Activated naive CD4-positive, alpha-beta T cell treated with anti-CD3 and anti-CD28 coated beads, Interleukin-2, amount 10 ng/mL, durations not matched to agents 7 days and 5 days (primary cell): ENCODE measurements around the gene SENP1.
"Not testable (repeated sequence)": the region's sequence is repeated elsewhere in the genome, so short reads cannot be mapped to it uniquely, and the experiment has no call there.

ENCODE experiments used
- CTCF ChIA-PET: fragments of 350-600 bp; sonication (Branson Sonifier 250); formaldehyde crosslinking; loops from one replicate; lab custom pipeline; 2021; ENCODE audit warnings: antibody characterized with exemption; lab: Charles Lee
- DNase-seq: peaks from one replicate; pipeline ENCODE4 v3.0.0-alpha.2; 2020
- H3K27ac Mint-ChIP-seq: one replicate; pipeline ENCODE4 v1.8.0; 2021; ENCODE audit warnings: mild to moderate bottlenecking, moderate library complexity, mixed read lengths
- H3K27me3 Mint-ChIP-seq: one replicate; pipeline ENCODE4 v1.8.0; 2021; ENCODE audit warnings: mild to moderate bottlenecking, mixed read lengths
- H3K36me3 Mint-ChIP-seq: one replicate; pipeline ENCODE4 v1.8.0; 2021; ENCODE audit warnings: mixed read lengths
- H3K4me1 Mint-ChIP-seq: one replicate; pipeline ENCODE4 v1.8.0; 2021; ENCODE audit warnings: mixed read lengths
- H3K4me3 Mint-ChIP-seq: one replicate; pipeline ENCODE4 v1.8.0; 2021; ENCODE audit warnings: mild to moderate bottlenecking, moderate library complexity, mixed read lengths
- H3K9me3 Mint-ChIP-seq: one replicate; pipeline ENCODE4 v1.8.0; 2021; ENCODE audit warnings: mixed read lengths

SENP1 gene

DNA sequence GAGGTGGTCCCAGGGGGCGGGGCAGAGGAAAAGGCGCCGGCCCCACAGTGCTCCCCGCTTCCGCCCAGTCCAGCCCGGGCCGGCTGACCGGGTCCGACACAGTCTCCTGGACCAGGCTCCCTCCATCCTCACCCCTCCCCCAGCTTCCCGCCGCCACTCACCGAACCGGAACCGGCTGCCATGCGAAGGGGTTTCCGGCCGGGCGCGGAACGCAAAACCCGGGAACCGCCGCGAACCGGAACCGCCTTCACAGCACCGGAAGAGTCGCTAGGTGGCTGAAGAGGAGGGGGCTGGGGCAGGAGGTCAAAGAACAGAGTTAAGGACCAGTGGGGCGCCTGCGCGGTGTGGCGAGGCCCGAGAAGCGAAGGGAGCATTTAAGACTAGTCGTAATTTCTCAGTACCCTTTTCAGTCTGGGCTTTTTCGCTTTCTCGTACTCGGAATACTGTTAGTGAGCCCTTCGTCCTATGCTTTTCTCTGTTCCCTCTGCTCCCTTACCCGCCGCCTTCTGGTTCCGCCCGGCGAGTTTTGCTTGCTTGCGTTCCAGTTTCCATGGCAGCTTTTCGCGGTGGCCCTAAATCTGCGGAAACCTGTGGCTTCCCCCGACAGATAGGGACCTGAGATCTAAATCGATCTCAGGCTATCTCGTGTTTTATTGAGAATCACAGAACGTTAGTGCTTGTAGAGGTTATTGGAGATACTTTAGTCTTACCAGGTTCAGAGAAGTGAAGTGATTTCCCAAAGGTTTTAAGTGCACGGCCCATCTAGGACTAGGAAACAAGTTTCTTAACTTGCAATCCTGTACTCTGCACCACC is at the start of gene SENP1:
Gene SENP1 (minus strand): TSS at position 213 of the 814 bp plus-strand sequence. CDS start 4,607 bp downstream, outside the sequence.
- Mint-ChIP-seq H3K27ac (peak within 1 kb of the TSS; percentile 87), H3K9me3 (no peaks in the 10 kb centered on the region), H3K27me3 (no peaks in the 10 kb centered on the region), H3K4me1 (peaks cover 54% of the 10 kb centered on the region), H3K36me3 (peaks cover 6% of the 10 kb centered on the region), H3K4me3 (peak within 1 kb of the TSS; percentile 90)
- DNase-seq = peak; percentile 92
- CTCF ChIA-PET = interaction anchor here (0.8 to 1.5 kb wide), 3 partner anchors 13 to 58 kb away, joined by 3 to 5 read pairs (median 4); partner anchors contain the start of gene PFKM

DNA sequence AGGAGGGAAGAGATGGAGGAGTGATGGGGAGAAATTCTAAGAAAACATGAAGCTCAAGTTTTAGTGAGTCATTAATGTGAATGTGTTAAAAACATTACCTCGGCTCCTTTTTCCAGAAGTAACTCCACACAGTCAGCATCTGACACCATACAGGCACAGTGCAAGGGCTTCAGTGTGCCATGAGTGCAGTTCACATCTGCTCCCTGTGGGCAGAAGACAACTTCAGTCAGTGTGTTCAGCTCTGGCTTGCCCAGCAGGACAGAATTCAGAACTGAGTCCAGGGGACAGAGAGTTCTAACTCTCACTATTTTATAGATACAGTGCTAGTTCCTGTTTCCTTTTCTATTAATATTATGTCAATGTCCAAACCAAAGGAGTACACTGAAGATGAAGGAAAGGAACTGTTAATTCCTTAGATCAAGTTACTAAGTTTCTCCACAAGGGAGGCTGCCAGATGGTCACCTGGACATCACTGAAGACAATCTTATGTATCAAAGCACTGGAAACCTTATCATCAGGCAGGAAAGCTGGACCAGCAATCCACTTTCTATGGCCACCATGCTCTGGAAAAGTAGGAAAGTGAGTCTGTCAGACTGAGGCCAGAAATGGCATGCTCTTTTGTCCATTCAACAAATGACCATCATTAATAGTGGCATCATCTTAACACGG is 45.4 kb upstream of the SENP1 start:
- Mint-ChIP-seq H3K36me3 (peaks cover 49% of the 10 kb centered on the region), H3K4me3 (no peak overlapping the region), H3K27ac (peak overlapping the region; percentile 58), H3K9me3 (no peaks in the 10 kb centered on the region), H3K27me3 (no peaks in the 10 kb centered on the region), H3K4me1 (peaks cover 14% of the 10 kb centered on the region)
- no peak for DNase-seq
- CTCF ChIA-PET = no interaction called here

GRCh38 chr12:48145981-48146380 is 40.1 kb upstream of the SENP1 start:
- CTCF ChIA-PET = no interaction called here
- Mint-ChIP-seq H3K27me3 (no peaks in the 10 kb centered on the region), H3K27ac (no peak overlapping the region), H3K4me3 (no peak overlapping the region), H3K4me1 (no peaks in the 10 kb centered on the region), H3K36me3 (peaks cover 46% of the 10 kb centered on the region), H3K9me3 (no peaks in the 10 kb centered on the region)
- DNase-seq = no peak

DNA sequence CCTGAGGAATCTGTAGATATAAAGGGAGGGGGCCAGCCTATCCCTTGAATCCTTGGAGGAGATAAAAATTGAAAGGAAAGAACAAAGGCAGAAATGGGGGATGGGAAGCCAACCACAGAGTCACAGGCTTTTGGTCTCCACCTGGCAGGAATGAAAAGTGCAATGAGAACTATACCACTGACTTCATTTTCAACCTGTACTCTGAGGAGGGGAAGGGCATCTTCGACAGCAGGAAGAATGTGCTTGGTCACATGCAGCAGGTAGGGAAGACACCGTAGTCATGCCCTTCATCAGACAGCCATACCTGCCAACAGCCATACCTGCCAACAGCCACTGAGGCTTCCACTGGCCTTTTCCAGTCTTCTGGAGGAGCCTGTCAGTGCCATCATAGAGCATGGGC is 38.0 kb upstream of the SENP1 start:
- Mint-ChIP-seq H3K4me3 (no peak overlapping the region), H3K36me3 (peaks cover 27% of the 10 kb centered on the region), H3K9me3 (no peaks in the 10 kb centered on the region), H3K4me1 (no peaks in the 10 kb centered on the region), H3K27me3 (no peaks in the 10 kb centered on the region), H3K27ac (peak overlapping the region; percentile 69)
- DNase-seq = no peak
- CTCF ChIA-PET = interaction anchor here (1.8 kb wide), 1 partner anchor 22 kb away, joined by 5 read pairs; no protein-coding TSS in a partner anchor

GRCh38 chr12:48142818-48143674 is 37.2 kb upstream of the SENP1 start:
- Mint-ChIP-seq H3K4me1 (no peaks in the 10 kb centered on the region), H3K36me3 (peaks cover 22% of the 10 kb centered on the region), H3K4me3 (no peak overlapping the region), H3K9me3 (no peaks in the 10 kb centered on the region), H3K27me3 (no peaks in the 10 kb centered on the region), H3K27ac (no peak overlapping the region)
- CTCF ChIA-PET = interaction anchor here (1.0 to 1.8 kb wide), 2 partner anchors 9 to 22 kb away, joined by 5 read pairs; no protein-coding TSS in a partner anchor
- no peak for DNase-seq

- no peak overlapping the region for H3K27ac Mint-ChIP-seq
- H3K4me1 Mint-ChIP-seq = no peaks in the 10 kb centered on the region
- H3K4me3 Mint-ChIP-seq = no peak overlapping the region
- DNase-seq = no peak
- H3K36me3 Mint-ChIP-seq = peaks cover 4% of the 10 kb centered on the region
- H3K9me3 Mint-ChIP-seq = no peaks in the 10 kb centered on the region
- no peaks in the 10 kb centered on the region for H3K27me3 Mint-ChIP-seq
- CTCF ChIA-PET = no interaction called here
Measured at GRCh38 chr12:48135027-48135426, 29.1 kb upstream of the SENP1 start.

DNA sequence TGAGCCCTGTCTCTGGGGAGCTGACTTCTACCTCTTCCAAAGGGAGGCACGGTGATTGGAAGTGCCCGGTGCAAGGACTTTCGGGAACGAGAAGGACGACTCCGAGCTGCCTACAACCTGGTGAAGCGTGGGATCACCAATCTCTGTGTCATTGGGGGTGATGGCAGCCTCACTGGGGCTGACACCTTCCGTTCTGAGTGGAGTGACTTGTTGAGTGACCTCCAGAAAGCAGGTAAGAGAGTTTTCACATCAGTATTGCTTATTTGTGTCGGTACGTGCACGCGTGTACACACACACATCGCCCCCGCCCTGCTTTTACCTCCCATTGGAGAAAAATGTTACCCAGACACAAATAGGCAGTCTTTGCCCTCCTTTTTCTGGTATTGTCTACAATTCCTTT is 26.9 kb upstream of the SENP1 start:
- H3K9me3 Mint-ChIP-seq = no peaks in the 10 kb centered on the region
- H3K4me1 Mint-ChIP-seq = no peaks in the 10 kb centered on the region
- DNase-seq = no peak
- H3K27ac Mint-ChIP-seq = no peak overlapping the region
- H3K36me3 Mint-ChIP-seq = peaks cover 6% of the 10 kb centered on the region
- H3K27me3 Mint-ChIP-seq = no peaks in the 10 kb centered on the region
- H3K4me3 Mint-ChIP-seq = no peak overlapping the region
- CTCF ChIA-PET = no interaction called here

GRCh38 chr12:48131517-48131916 is 25.6 kb upstream of the SENP1 start:
- H3K4me3 Mint-ChIP-seq = no peak overlapping the region
- CTCF ChIA-PET = no interaction called here
- H3K36me3 Mint-ChIP-seq = peaks cover 10% of the 10 kb centered on the region
- H3K9me3 Mint-ChIP-seq = no peaks in the 10 kb centered on the region
- H3K27ac Mint-ChIP-seq = no peak overlapping the region
- DNase-seq = no peak
- H3K4me1 Mint-ChIP-seq = no peaks in the 10 kb centered on the region
- H3K27me3 Mint-ChIP-seq = no peaks in the 10 kb centered on the region

GRCh38 chr12:48129376-48129775 is 23.5 kb upstream of the SENP1 start:
- Mint-ChIP-seq H3K27me3 (no peaks in the 10 kb centered on the region), H3K9me3 (no peaks in the 10 kb centered on the region), H3K4me3 (no peak overlapping the region), H3K36me3 (peaks cover 13% of the 10 kb centered on the region), H3K27ac (no peak overlapping the region), H3K4me1 (no peaks in the 10 kb centered on the region)
- no peak for DNase-seq
- CTCF ChIA-PET = interaction anchor here (1.0 kb wide), 1 partner anchor 24 kb away, joined by 3 read pairs; no protein-coding TSS in a partner anchor

DNA sequence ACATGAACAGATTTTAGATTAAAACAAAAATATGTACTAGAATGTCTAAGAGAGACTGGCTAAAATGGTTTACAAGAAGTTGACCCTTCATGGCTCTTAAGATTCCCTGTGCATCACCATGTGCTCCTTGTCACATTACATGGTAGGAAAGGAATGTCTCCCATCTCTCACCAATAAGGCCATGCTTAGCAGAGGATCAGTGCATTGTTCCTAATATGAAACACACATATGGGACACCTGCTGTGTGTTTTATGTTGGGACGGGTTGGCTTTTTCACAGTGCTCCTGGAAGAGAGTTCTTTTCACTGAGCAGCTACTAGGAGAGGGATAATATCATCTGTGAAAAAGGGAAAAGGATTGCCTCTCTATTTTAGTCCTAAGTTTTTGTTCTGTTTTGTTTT is 22.9 kb upstream of the SENP1 start:
- H3K4me3 Mint-ChIP-seq = no peak overlapping the region
- DNase-seq = no peak
- no peaks in the 10 kb centered on the region for H3K4me1 Mint-ChIP-seq
- no peaks in the 10 kb centered on the region for H3K27me3 Mint-ChIP-seq
- peaks cover 13% of the 10 kb centered on the region for H3K36me3 Mint-ChIP-seq
- no peaks in the 10 kb centered on the region for H3K9me3 Mint-ChIP-seq
- no peak overlapping the region for H3K27ac Mint-ChIP-seq
- CTCF ChIA-PET = no interaction called here

DNA sequence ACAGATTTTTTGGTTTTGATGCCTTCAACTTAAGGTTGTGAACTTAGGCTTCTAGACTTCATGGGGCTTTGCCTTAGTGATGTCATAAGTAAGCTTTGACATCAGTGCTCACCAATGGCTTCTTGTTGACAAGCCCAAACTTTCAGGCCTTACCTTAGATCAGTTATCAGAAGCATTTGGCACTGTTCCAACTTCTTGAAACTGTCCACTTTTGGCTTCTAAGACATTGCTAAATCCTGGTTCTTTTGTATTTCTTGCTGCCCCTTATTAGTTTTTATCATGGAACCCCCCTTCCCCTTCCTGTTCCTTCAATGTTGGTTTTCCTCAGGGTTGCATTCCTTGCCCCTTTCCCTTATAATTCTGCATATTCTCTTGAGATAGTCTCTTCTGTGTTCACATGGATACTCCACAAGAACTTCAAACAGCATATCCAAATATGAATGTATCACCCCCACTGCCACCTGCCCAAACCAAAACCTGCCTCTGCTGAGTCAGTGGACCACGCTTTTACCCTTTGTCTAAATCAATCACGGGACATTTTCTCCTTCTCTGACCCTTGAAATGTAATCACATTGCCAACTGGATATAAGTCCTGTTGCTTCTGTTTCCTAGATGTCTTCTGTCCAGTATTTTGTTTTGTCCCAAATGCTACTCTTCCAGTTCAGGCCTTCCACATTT is 21.2 kb upstream of the SENP1 start:
- Mint-ChIP-seq H3K4me1 (no peaks in the 10 kb centered on the region), H3K27ac (no peak overlapping the region), H3K36me3 (peaks cover 10% of the 10 kb centered on the region), H3K9me3 (no peaks in the 10 kb centered on the region), H3K27me3 (no peaks in the 10 kb centered on the region), H3K4me3 (no peak overlapping the region)
- DNase-seq = no peak
- CTCF ChIA-PET = no interaction called here

DNA sequence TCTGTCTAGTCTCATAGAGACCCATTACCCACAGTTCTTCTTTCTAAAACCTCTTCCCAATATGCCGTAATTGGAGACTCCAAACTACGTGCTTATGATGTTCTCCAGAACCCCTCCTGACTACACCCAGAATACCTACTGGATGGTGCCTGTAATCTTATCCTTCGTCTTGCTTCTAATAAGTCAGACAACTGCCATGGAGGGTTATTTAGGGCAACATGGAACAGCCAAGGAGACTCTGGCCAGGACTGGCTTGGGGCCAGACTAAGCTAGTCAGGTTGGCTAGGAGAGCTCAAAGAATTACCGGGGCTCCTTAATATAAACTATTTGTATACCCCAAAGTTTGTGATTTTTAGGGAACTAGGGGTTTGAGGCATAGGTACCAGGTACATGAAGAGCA is 20.1 kb upstream of the SENP1 start:
- Mint-ChIP-seq H3K36me3 (peaks cover 10% of the 10 kb centered on the region), H3K4me3 (no peak overlapping the region), H3K27ac (no peak overlapping the region), H3K4me1 (no peaks in the 10 kb centered on the region), H3K27me3 (no peaks in the 10 kb centered on the region), H3K9me3 (no peaks in the 10 kb centered on the region)
- no peak for DNase-seq
- CTCF ChIA-PET = no interaction called here

DNA sequence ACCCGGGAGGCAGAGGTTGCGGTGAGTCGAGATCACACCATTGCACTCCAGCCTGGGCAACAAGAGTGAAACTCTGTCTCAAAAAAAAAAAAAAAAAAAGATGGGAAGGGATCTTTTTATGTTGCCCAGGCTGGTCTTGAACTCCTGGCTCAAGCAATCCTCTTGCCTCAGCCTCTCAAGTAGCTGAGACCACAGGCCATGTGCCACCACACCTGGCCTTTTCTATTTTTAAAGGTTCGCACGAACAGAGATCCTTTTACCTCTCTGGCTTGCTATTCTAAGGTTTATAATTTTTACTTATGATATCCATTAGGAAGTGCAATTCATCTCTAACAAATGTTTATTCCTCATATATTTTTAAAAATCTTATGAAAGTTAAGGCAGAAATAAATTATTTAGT is 19.7 kb upstream of the SENP1 start:
- H3K36me3 Mint-ChIP-seq = peaks cover 10% of the 10 kb centered on the region
- H3K27me3 Mint-ChIP-seq, H3K4me3 Mint-ChIP-seq, H3K4me1 Mint-ChIP-seq, CTCF ChIA-PET, H3K9me3 Mint-ChIP-seq, DNase-seq, H3K27ac Mint-ChIP-seq: not testable (repeated sequence)

DNA sequence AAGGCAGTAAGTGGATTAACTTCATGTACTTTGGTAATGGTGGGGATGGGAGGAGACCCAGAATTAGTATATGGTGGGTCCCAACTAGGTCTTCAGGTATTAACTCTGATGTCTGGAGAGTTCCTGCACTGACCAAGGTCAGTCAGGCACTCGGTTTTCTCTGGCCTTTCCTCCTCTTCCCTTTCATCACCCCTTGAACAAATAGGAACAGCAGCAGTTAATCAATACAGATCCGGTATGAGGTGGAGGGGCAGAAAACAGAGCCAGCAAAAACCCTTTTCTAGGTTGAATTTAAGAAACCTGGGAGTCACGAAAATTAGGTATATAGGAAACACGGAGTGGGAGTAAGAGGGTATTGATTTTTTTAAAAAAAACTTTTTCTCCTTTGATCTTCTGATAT is 17.3 kb upstream of the SENP1 start:
- H3K9me3 Mint-ChIP-seq = no peaks in the 10 kb centered on the region
- no peak overlapping the region for H3K27ac Mint-ChIP-seq
- peaks cover 9% of the 10 kb centered on the region for H3K36me3 Mint-ChIP-seq
- CTCF ChIA-PET = no interaction called here
- no peak for DNase-seq
- H3K4me3 Mint-ChIP-seq = no peak overlapping the region
- no peaks in the 10 kb centered on the region for H3K27me3 Mint-ChIP-seq
- H3K4me1 Mint-ChIP-seq = peaks cover 20% of the 10 kb centered on the region
